SK-N-MC (cell line): ENCODE results near the gene ATXN7.

Experiments used
- DNase-seq: peaks from one replicate; pipeline ENCODE4 v3.0.0-alpha.2; 2011; ENCODE audit warnings: low read depth, low spot score
- H3K27ac ChIP-seq: fragments of 200-600 bp; sonication (generic); 2 replicates; pipeline ENCODE4 v1.5.1; 2016; ENCODE audit warnings: mixed run types
- H3K36me3 ChIP-seq: fragments of 200-600 bp; sonication (generic); 2 replicates; pipeline ENCODE4 v1.6.1; 2017; ENCODE audit warnings: antibody characterized with exemption, low read length, mixed read lengths; ENCODE audit not compliant: insufficient read depth
- H3K4me3 ChIP-seq: fragments of 200-600 bp; sonication (generic); 2 replicates; pipeline ENCODE4 v1.5.1; 2016
- H3K9ac ChIP-seq: fragments of 200-600 bp; sonication (generic); 2 replicates; pipeline ENCODE4 v1.8.0; 2017; ENCODE audit warnings: mixed run types, mixed read lengths; ENCODE audit not compliant: insufficient read length
- H3K9me3 ChIP-seq: fragments of 200-600 bp; sonication (generic); 2 replicates; pipeline ENCODE4 v1.6.1; 2017; ENCODE audit warnings: low read depth, mild to moderate bottlenecking, antibody characterized with exemption, low read length, moderate library complexity, mixed read lengths
- EZH2 ChIP-seq: fragments of 200-600 bp; sonication (generic); IDR thresholded peaks from one replicate; pipeline ENCODE4 v1.6.1; 2017; ENCODE audit warnings: antibody characterized with exemption
- FOXP2 ChIP-seq: optimal IDR thresholded peaks from 2 replicates; pipeline ENCODE3; 2011; ENCODE audit warnings: mild to moderate bottlenecking, moderate library complexity; ENCODE audit not compliant: insufficient read depth; ENCODE audit errors: extremely low read length, control extremely low read depth
- POLR2AphosphoS5 ChIP-seq: IDR thresholded peaks from 2 replicates; pipeline ENCODE4 v1.6.1; 2012; ENCODE audit warnings: mild to moderate bottlenecking, low read depth, low read length, borderline replicate concordance

The ATXN7 gene

GRCh38 chr3:63892773-63893352 is 29.2 kb downstream of the ATXN7 start:
- Histone ChIP-seq H3K36me3 (no peaks in the 10 kb centered on the region), H3K9me3 (no peaks in the 10 kb centered on the region), H3K9ac (no peak overlapping the region), H3K4me3 (no peak overlapping the region), H3K27ac (no peak overlapping the region)
- TF ChIP-seq FOXP2 (no peak), POLR2AphosphoS5 (no peak), EZH2 (no peak)
- DNase-seq = no peak

GRCh38 chr3:63895422-63896189 is 31.9 kb downstream of the ATXN7 start:
- Histone ChIP-seq H3K27ac (no peak overlapping the region), H3K4me3 (no peak overlapping the region), H3K9me3 (no peaks in the 10 kb centered on the region), H3K9ac (no peak overlapping the region), H3K36me3 (no peaks in the 10 kb centered on the region; the same call in 1 of the 2 replicates)
- no peak for TF ChIP-seq EZH2
- TF ChIP-seq POLR2AphosphoS5 = no peak
- no peak for TF ChIP-seq FOXP2
- DNase-seq = no peak

GRCh38 chr3:63896332-63897030 is 32.8 kb downstream of the ATXN7 start:
- Histone ChIP-seq H3K9ac (no peak overlapping the region), H3K27ac (no peak overlapping the region), H3K9me3 (no peaks in the 10 kb centered on the region), H3K4me3 (no peak overlapping the region), H3K36me3 (no peaks in the 10 kb centered on the region; the same call in 1 of the 2 replicates)
- DNase-seq = no peak
- no peak for TF ChIP-seq FOXP2
- TF ChIP-seq POLR2AphosphoS5 = no peak
- TF ChIP-seq EZH2 = no peak

GRCh38 chr3:63900010-63900409 is 36.3 kb downstream of the ATXN7 start:
- Histone ChIP-seq H3K9me3 (no peaks in the 10 kb centered on the region), H3K9ac (no peak overlapping the region), H3K36me3 (no peaks in the 10 kb centered on the region; the same call in 1 of the 2 replicates), H3K4me3 (no peak overlapping the region), H3K27ac (no peak overlapping the region)
- TF ChIP-seq EZH2 = no peak
- TF ChIP-seq FOXP2 = no peak
- TF ChIP-seq POLR2AphosphoS5 = no peak
- no peak for DNase-seq

- Histone ChIP-seq H3K4me3 (no peak overlapping the region), H3K27ac (no peak overlapping the region), H3K9me3 (no peaks in the 10 kb centered on the region), H3K36me3 (no peaks in the 10 kb centered on the region; the same call in 1 of the 2 replicates), H3K9ac (no peak overlapping the region)
- DNase-seq = peak; percentile 10
- TF ChIP-seq EZH2 (no peak), FOXP2 (no peak), POLR2AphosphoS5 (no peak)
These were observed 36.8 kb downstream of the ATXN7 start for GRCh38 chr3:63900459-63900858.

DNA sequence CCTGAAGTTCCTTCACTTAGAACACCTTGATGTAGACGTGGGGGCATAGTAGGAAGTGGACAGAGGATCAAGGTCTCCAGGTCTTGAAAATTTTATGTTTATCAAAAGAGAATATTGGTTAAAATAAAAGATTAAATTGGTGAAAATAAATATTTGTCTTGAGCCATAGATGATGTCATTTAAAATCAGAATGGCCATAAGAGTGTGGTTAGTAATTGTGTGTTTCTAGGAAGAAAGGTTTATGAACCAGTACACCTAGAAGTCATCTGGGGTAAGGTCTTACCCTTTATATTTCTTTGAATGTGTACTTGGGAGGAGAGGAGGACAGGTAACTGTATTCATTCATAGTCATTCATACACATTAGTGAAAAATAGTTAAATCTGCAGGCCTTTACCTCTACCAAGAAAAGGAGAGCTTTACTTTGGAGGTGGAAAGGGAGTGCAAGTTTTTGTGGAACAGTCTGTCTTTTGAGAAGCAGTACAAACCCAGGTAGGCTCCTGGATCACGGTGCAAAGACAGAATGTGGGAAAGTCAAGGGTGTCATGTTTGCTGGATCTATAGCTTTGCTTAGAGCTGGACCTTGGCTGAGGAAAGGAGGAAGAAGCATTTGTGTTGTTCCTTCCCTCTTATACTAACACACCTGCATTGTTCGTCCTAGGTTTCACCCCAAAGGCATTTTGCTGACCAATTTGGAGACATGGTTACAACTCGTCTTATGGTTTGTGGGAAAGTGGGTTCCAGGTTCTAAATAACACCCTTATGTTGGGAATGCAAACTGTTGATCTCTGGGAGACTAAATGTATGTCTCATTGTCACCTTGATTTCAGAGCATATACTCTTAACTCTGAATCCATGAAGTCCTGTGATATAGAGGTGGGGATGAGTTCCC is 42.3 kb downstream of the ATXN7 start:
- Histone ChIP-seq H3K9ac (no peak overlapping the region), H3K27ac (no peak overlapping the region), H3K36me3 (no peaks in the 10 kb centered on the region), H3K9me3 (no peaks in the 10 kb centered on the region), H3K4me3 (no peak overlapping the region)
- TF ChIP-seq FOXP2 (no peak), EZH2 (no peak), POLR2AphosphoS5 (no peak)
- no peak for DNase-seq

DNA sequence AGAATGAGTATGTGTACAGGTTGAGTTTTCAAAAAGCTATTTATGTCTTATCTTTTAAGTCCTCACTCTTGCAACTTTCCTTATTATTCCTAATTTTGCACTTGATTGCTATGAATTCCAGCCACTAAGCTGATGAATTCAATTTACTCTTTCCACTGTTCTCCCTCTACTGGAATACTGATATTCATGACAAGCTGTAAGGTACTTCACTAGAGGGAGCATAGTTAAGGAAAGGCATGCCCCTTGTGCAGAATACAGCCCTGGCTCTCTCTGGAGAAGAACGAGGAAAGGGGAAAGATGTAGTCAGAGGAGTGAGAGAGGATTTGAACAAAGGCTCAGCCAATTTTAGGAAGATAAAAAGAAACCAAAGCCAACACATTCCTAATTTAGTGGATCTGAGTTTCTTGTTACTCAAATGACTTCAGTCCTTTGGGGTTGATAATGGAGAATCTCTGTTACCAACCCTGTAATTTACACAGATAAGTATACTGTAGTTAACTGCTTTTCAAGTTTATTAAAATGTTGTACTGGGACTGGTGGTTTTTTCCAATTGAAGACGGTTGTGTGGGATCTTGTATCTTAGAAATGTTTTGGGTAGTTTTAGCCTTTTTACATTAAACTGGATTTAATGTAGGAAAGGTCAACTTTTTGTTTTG is 44.5 kb downstream of the ATXN7 start:
- Histone ChIP-seq H3K9ac (no peak overlapping the region), H3K27ac (no peak overlapping the region), H3K9me3 (no peaks in the 10 kb centered on the region), H3K4me3 (no peak overlapping the region), H3K36me3 (no peaks in the 10 kb centered on the region)
- no peak for DNase-seq
- TF ChIP-seq POLR2AphosphoS5 (no peak), FOXP2 (no peak), EZH2 (no peak)

DNA sequence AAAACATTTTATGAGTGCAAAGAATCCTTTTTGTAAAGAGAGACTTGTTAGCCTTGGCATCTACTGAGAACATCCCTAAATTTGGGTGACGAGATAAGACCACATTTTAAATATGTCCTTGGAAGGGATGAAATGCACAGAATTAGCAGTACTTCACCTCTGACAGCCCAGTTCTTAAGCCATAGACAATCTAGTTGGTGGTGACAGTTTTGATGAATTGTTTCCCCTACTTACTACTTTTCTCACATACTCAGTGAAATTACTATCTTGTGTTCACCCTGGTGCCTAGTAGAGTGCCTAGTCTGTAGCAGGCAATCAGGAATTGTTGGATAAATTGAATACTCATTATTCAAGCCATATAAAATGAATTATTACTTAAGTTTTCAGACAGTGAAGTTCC is 45.1 kb downstream of the ATXN7 start:
- no peak overlapping the region for H3K9ac ChIP-seq
- DNase-seq = no peak
- H3K9me3 ChIP-seq = no peaks in the 10 kb centered on the region
- H3K27ac ChIP-seq = no peak overlapping the region
- TF ChIP-seq POLR2AphosphoS5 (no peak), FOXP2 (no peak)
- no peaks in the 10 kb centered on the region for H3K36me3 ChIP-seq
- no peak overlapping the region for H3K4me3 ChIP-seq
